ENCODE data around the gene OMD. TPM values are rescaled to one million over a fixed set of nuclear protein-coding genes. Genes with fewer than 3 reads are reported as not detected.

The OMD gene
- total RNA-seq, 1 donor from 2014 or later: not detected

- no peak for TF ChIP-seq CTCF (IDR thresholded peaks at IDR 0.05; ENCODE audit: unreplicated experiment)
- no peak overlapping the region for H3K27ac Mint-ChIP-seq
- no peaks in the 10 kb centered on the region for H3K27me3 Mint-ChIP-seq
- DNase-seq (ENCODE audit: low spot score, unreplicated experiment): no peak
- no peak overlapping the region for H3K4me3 Mint-ChIP-seq (ENCODE audit: low read depth)
- H3K36me3 Mint-ChIP-seq (ENCODE audit: insufficient read depth): no peaks in the 10 kb centered on the region
- H3K4me1 Mint-ChIP-seq (ENCODE audit: low read depth): no peaks in the 10 kb centered on the region
- H3K9me3 Mint-ChIP-seq (ENCODE audit: low read depth): no peaks in the 10 kb centered on the region
Observed at GRCh38 chr9:92385477-92385876, 38.8 kb downstream of the OMD start.

GRCh38 chr9:92385001-92385400 lies 39.3 kb downstream of the OMD start:
- Mint-ChIP-seq H3K4me3 (ENCODE audit: low read depth) (no peak overlapping the region), H3K4me1 (ENCODE audit: low read depth) (no peaks in the 10 kb centered on the region), H3K27me3 (no peaks in the 10 kb centered on the region), H3K27ac (no peak overlapping the region), H3K36me3 (ENCODE audit: insufficient read depth) (no peaks in the 10 kb centered on the region), H3K9me3 (ENCODE audit: low read depth) (no peaks in the 10 kb centered on the region)
- no peak for TF ChIP-seq CTCF (IDR thresholded peaks at IDR 0.05; ENCODE audit: unreplicated experiment)
- no peak for DNase-seq (ENCODE audit: low spot score, unreplicated experiment)

- H3K9me3 Mint-ChIP-seq (ENCODE audit: low read depth): no peaks in the 10 kb centered on the region
- no peak overlapping the region for H3K4me3 Mint-ChIP-seq (ENCODE audit: low read depth)
- no peaks in the 10 kb centered on the region for H3K27me3 Mint-ChIP-seq
- H3K27ac Mint-ChIP-seq: no peak overlapping the region
- no peaks in the 10 kb centered on the region for H3K36me3 Mint-ChIP-seq (ENCODE audit: insufficient read depth)
- H3K4me1 Mint-ChIP-seq (ENCODE audit: low read depth): no peaks in the 10 kb centered on the region
- no peak for TF ChIP-seq CTCF (IDR thresholded peaks at IDR 0.05; ENCODE audit: unreplicated experiment)
- no peak for DNase-seq (ENCODE audit: low spot score, unreplicated experiment)
Observed at GRCh38 chr9:92384375-92384774, 39.9 kb downstream of the OMD start.

- Mint-ChIP-seq H3K9me3 (ENCODE audit: low read depth) (no peaks in the 10 kb centered on the region), H3K4me3 (ENCODE audit: low read depth) (no peak overlapping the region), H3K36me3 (ENCODE audit: insufficient read depth) (no peaks in the 10 kb centered on the region), H3K27ac (no peak overlapping the region), H3K4me1 (ENCODE audit: low read depth) (peaks cover 2% of the 10 kb centered on the region), H3K27me3 (no peaks in the 10 kb centered on the region)
- TF ChIP-seq CTCF (IDR thresholded peaks at IDR 0.05; ENCODE audit: unreplicated experiment): no peak
- DNase-seq (ENCODE audit: low spot score, unreplicated experiment): no peak
Observed at GRCh38 chr9:92381775-92382174, 42.5 kb downstream of the OMD start.

- H3K4me1 Mint-ChIP-seq (ENCODE audit: low read depth): peaks cover 2% of the 10 kb centered on the region
- no peak for TF ChIP-seq CTCF (IDR thresholded peaks at IDR 0.05; ENCODE audit: unreplicated experiment)
Observed at GRCh38 chr9:92380603-92381002, 43.7 kb downstream of the OMD start.

More at GRCh38 chr9:92380603-92381002, 43.7 kb downstream of the OMD start:
- H3K27me3 Mint-ChIP-seq: no peaks in the 10 kb centered on the region
- DNase-seq (ENCODE audit: low spot score, unreplicated experiment): no peak
- no peaks in the 10 kb centered on the region for H3K36me3 Mint-ChIP-seq (ENCODE audit: insufficient read depth)
- H3K9me3 Mint-ChIP-seq (ENCODE audit: low read depth): no peaks in the 10 kb centered on the region
- no peak overlapping the region for H3K27ac Mint-ChIP-seq
- H3K4me3 Mint-ChIP-seq (ENCODE audit: low read depth): no peak overlapping the region
